Left renal pelvis (tissue), 4 donors: ENCODE measurements around the gene POLR1H. TPM values are rescaled to one million over a fixed set of nuclear protein-coding genes. Genes with fewer than 3 reads are reported as not detected.

Experiments
- polyA plus RNA-seq, 4 donors: library from polyadenylated mRNA; unstranded; fragments of 120-200 nt; gene quantifications; one replicate each; pipeline ENCODE4 v1.2.1, GENCODE V29; 2013; ENCODE audit not compliant: insufficient read length in 4 of 4

The POLR1H gene
- polyA plus RNA-seq, 4 donors, result 36.7 to 41.9 (median 37.7) TPM

Other genes with a start within 250 kb of the POLR1H start
- 10 to 100 TPM in 1 of 4 donors, 1 to 10 TPM in 2, under 1 TPM in 1; 0.57 to 10.5 (median 4.4) TPM for gene HLA-G, start 233.4 kb upstream of the POLR1H start, polyA plus RNA-seq
- gene HLA-A, start 118.7 kb upstream of the POLR1H start, polyA plus RNA-seq, result 100 to 1,000 TPM; 116 to 202 (median 172) TPM
- gene PPP1R11, start 5.9 kb downstream of the POLR1H start, polyA plus RNA-seq, result 10 to 100 TPM; 56.7 to 74.2 (median 64.7) TPM
- gene RNF39, start 14.5 kb downstream of the POLR1H start, polyA plus RNA-seq, result 1 to 10 TPM in 3 of 4 donors, under 1 TPM in 1; 0.97 to 1.5 (median 1.3) TPM
- gene TRIM31, start 51.8 kb downstream of the POLR1H start, polyA plus RNA-seq, result not detected
- not detected for gene TRIM40, start 74.9 kb downstream of the POLR1H start, polyA plus RNA-seq
- 1 to 10 TPM in 1 of 4 donors, under 1 TPM in 3; 0.45 to 2.6 (median 0.48) TPM for gene TRIM10, start 99.9 kb downstream of the POLR1H start, polyA plus RNA-seq
- under 1 TPM in 1 of 4 donors, not detected in 3; 0.14 TPM for gene TRIM15, start 102.3 kb downstream of the POLR1H start, polyA plus RNA-seq
- gene TRIM26, start 152.1 kb downstream of the POLR1H start, polyA plus RNA-seq, result 10 to 100 TPM; 28.8 to 39.3 (median 36.9) TPM